DMS153 treated with DMSO at 0.1 percent for 48 hours (cell line): ENCODE data around the gene SLC12A9.
A peak's percentile ranks its signal among the peaks of the same experiment; 100 is the strongest.
"Not testable (repeated sequence)": the region's sequence is repeated elsewhere in the genome, so short reads cannot be mapped to it uniquely, and the experiment has no call there.

Experiments
- DNase-seq: peaks from one replicate; lab custom pipeline; 2025; ENCODE audit not compliant: unreplicated experiment; lab: John Stamatoyannopoulos, UW

The SLC12A9 gene

GRCh38 chr7:100825215-100825671 is 27.3 kb upstream of the SLC12A9 start:
- peak; percentile 42 for DNase-seq

GRCh38 chr7:100825751-100826513 is 26.6 kb upstream of the SLC12A9 start:
- no peak for DNase-seq

DNA sequence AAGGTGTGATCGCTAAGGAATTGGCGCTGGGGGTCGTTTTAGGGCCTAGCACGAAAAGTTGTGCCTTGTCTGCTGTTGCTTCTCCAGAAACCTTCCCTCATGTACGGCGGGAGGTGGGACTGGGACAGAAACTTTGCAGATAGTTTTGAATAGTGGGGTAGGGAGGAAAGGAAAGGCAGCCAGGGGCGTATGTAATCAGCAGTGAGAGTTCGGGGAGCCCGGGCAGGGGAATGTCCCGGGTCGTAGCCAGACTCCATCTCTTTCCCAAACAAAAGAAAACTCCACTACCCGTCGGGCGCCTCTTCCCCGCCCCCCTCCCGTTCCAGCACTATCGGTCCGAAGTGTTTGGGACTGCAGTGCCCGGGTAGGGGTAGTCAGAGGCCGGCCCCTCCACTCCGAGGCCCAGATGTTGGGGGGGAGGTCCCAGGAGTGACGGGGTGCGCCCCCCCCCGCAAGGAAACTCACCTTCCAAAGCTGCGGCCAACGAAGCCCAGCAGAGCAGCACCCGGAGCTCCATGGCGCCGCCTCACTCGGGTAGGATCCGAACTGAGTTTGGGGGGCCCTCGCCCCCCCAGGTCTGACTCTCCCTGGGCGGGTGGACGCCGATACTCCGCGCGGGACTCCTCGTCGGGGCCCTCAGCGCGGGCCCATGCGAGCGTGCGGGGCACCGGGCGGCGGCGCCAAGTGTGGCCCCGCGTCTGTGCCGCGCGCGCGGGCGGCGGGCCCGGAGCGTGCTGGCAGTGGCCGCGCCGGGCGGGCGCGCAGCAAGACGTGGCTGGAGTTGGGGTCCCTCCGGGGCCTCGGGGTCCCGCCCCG is 25.8 kb upstream of the SLC12A9 start:
- no peak for DNase-seq

GRCh38 chr7:100827330-100828226 is 24.9 kb upstream of the SLC12A9 start, which contains the start of gene EPHB4:
TSS of gene EPHB4 (minus strand) at chr7:100827523. CDS start at chr7:100827030, 493 bp downstream.
- no peak for DNase-seq

DNA sequence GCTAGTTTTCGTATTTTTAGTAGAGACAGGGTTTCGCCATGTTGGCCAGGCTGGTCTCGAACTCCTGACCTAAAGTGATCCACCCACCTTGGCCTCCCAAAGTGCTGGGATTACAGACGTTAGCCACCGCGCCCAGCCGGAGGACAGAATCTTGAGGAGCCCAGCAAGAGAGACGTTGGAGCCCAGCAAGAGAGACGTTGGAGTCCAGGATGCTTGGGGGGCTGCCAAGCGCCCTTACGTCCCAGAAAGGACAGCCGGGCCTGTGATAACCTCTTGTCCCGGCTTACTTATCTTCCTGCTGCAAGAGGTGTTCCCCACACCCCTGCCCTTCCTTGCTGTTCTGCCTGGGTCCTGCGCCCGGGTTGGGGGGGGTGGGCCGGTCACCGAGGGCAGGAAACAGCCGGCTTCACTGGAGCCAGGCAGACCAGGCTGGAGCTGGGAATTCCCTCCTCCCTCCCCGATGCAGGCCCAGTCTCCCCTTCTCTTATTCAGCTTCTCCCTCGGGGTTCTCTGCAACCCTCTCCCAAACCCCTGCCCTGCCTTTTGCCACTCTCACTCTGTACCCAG is 23.3 kb upstream of the SLC12A9 start:
- no peak for DNase-seq

- DNase-seq: no peak
These were observed 22.1 kb upstream of the SLC12A9 start for GRCh38 chr7:100830396-100830795.

DNA sequence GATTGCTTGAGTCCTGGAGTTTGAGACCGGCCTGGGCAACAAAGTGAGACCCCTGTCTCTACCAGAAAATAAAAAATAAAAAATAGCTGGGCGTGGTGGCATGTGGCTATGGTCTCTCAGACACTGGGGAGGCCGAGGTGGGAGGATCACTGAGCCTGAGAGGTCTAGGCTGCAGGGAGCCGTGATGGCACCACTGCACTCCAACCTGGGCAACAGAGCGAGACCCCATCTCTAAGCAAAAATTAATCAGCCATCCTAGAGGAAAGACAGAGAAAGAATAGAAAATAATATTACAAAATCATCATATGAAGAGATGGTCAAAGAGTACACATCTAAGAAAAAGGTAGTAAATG is 20.3 kb upstream of the SLC12A9 start:
- DNase-seq: no peak

DNA sequence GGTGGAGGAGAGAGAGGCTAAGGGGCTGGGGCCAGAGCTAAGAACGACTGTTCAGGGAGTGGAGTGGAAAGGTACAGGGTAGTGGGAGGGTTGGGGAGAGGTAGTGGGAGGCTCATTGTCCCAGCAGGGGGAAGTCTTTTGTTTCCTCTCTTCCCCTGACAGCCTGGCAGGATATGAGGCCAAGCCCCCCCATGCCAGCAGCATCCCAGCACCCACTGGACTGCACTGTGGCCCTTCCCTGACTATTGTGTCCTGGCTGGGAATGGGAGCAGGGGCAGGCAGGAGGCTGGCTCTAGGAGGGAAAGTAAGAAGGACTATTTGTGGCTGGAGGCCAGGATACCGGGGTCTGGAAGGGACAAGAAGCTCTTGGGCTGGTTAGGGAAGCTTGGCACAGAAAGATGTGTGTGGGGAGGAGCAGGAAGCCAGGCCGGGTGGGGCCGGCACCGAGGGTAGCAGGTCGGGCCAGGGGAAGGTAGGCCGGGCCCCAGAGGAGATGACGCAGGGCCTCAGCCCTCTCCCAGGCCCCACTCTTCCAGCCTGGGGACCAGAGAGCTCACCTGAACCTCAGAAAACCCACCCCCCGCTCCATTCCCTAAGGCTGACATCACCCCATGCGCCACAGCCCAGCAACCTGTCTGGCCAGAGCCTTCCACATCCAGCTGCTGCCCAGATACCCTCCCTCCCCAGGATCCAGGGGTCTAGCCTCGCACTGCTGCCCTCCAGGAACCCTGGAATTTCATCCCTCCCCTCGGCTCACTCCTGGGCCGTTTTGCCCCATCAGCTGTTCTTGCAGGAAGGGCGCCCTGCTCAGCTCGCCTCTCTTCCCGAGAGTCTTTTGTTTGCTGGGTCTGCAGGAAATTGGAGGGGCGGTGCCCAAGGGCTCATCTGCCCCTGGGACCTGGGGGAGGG is 16.4 kb upstream of the SLC12A9 start:
- DNase-seq: peak; percentile 52

- DNase-seq: no peak
These were observed 15.8 kb upstream of the SLC12A9 start for GRCh38 chr7:100836812-100837098.

- DNase-seq: peak; percentile 84
These were observed 15.2 kb upstream of the SLC12A9 start for GRCh38 chr7:100837099-100837836.

- DNase-seq: no peak
These were observed 13.2 kb upstream of the SLC12A9 start for GRCh38 chr7:100839361-100839760.

- no peak for DNase-seq
These were observed 11.9 kb upstream of the SLC12A9 start for GRCh38 chr7:100840470-100841100.

DNA sequence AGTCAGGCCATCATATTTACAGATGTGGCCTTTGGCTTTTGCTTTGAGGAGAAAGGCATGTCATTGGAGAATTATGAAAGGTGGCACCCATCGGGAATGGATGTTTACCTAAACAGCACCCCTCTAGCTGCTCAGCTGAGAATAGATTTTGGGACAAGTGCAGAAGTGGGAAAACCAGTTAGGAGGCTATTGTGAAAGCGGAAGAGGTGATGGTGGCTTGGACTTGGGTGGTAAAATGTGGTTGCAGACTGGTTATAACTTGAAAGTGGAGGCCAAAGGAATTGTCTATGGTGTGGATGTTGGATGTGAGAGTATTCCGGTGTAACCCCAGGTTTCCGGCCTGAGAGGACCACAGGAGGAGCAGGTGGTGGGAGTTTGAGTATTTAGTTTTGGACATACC is 5.2 kb upstream of the SLC12A9 start:
- no peak for DNase-seq

DNA sequence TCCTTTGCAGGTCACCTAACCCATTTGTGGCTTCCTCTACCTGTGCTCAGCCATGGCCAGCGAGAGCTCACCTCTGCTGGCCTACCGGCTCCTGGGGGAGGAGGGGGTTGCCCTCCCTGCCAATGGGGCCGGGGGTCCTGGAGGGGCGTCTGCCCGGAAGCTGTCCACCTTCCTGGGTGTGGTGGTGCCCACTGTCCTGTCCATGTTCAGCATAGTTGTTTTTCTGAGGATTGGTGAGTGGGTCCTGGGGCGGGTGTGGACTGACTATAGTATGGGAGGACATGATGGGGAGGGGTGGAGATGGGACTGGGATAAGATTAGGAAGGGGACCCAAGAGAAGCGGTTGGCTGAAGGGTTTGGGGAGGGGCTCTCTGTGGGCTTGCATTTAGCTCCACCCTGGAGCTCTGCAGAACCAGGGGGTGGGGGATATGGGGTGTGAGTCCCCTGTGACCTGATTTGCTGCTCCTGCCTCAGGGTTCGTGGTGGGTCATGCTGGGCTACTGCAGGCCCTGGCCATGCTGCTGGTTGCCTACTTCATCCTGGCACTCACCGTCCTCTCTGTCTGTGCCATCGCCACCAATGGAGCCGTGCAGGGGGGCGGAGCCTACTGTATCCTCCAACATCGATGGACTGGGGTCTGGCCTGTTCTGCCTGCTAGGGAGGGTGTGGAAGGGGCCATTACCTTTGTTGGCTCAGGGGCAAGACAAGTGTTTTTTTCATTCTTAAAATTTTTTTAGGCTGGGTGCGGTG is 1.8 kb downstream of the SLC12A9 start:
- DNase-seq: no peak

GRCh38 chr7:100854899-100855298 is 2.4 kb downstream of the SLC12A9 start:
- not testable (repeated sequence) for DNase-seq

DNA sequence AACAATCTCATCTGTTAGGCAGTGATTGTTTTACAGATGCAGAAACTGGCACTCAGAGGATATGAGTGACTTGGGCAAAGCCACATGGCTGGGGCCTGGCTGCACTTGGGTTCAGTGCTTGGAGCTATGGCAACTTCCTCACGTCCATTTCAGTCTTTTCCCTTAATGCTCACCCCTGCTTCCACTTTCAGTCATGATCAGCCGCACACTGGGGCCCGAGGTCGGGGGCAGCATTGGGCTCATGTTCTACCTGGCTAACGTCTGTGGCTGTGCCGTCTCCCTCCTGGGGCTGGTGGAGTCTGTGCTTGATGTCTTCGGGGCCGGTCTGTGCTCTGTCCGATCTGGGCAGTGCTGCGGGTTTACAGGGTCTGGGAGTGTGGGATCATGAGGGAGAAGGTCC is 3.0 kb downstream of the SLC12A9 start:
- DNase-seq: no peak

- DNase-seq: no peak
These were observed 4.4 kb downstream of the SLC12A9 start for GRCh38 chr7:100856871-100857282.

DNA sequence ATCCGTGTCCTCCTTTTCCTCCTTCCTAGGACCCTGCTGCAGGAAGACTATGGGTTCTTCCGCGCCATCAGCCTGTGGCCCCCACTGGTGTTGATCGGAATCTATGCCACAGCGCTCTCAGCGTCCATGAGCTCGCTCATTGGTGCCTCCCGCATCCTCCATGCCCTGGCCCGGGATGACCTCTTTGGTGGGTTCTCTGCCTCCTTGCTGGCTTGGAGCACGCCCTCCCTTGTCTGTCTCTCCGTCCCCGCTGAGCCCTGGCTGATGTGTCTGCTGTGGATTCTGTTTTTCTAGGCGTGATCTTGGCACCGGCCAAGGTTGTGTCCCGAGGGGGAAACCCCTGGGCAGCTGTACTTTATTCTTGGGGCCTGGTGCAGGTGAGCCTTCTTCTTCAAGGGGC is 7.3 kb downstream of the SLC12A9 start:
- no peak for DNase-seq
